Measurements from ENCODE around the gene PTGES3. TPM values are rescaled to one million over a fixed set of nuclear protein-coding genes. Genes with fewer than 3 reads are reported as not detected.
"Not testable (repeated sequence)": the region's sequence is repeated elsewhere in the genome, so short reads cannot be mapped to it uniquely, and the experiment has no call there.

Gene PTGES3
- total and polyA plus RNA-seq, 4 donors, result 65.0 to 94.1 (median 81.3) TPM

DNA sequence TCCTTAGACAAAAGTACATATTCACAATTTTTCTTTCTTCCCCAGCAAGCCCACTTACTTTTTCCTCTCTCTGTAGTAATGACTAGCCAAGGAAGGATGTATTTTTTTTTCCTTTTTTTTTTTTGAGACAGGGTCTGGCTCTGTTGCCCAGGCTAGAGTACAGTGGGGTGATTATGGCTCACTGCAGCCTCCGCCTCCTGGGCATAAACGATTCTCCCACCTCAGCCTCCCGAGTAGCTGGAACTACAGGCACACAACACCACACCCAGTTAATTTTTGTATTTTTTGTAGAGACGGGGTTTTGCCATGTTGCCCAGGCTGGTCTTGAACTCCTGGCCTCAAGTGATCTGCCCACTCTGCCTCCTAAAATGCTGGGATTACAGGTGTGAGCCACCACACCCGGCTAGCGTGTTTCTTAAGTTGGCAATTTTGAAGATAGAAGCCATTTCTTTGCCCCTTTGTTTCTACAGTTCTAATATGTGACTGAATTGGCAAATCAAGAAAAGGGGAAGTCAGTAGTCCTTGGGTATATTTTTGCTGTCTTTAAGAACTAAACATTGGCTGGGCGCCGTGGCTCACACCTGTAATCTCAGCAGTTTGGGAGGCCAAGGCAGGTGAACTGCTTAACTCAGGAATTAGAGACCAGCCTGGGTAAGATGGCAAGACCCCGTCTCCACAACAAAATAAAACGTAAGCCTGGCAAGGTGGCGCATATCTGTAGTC, 40.2 kb upstream of the PTGES3 start:
- no peaks in the 10 kb centered on the region for H3K9me3 ChIP-seq (ENCODE audit: control insufficient read depth in 4 of 4, low read length in 3 of 4)
- H3K4me3 ChIP-seq (ENCODE audit: low read depth in 1 of 3, low read length in 3 of 3), result no peak overlapping the region
- H3K27ac ChIP-seq (ENCODE audit: low read depth in 1 of 2, low read length in 2 of 2), result no peak overlapping the region
- no peak overlapping the region for H3K9ac ChIP-seq (ENCODE audit: low read depth in 1 of 2, low read length in 2 of 2)
- TF ChIP-seq HNF4G (IDR thresholded peaks at IDR 0.05) (no peak), FOXA1 (IDR thresholded peaks at IDR 0.05) (no peak), RXRA (IDR thresholded peaks at IDR 0.05) (no peak)
- TF ChIP-seq, protein P1, sequence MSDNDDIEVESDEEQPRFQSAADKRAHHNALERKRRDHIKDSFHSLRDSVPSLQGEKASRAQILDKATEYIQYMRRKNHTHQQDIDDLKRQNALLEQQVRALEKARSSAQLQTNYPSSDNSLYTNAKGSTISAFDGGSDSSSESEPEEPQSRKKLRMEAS (IDR thresholded peaks at IDR 0.05), result no peak
- no peaks in the 10 kb centered on the region for H3K27me3 ChIP-seq (ENCODE audit: control insufficient read depth in 4 of 4, insufficient read depth in 4 of 4, low read length in 3 of 4)
- peaks cover 0 to 5% (median 2%) of the 10 kb centered on the region in 4 donors for H3K36me3 ChIP-seq (ENCODE audit: control insufficient read depth in 4 of 4, insufficient read depth in 3 of 4, low read depth in 1 of 4, low read length in 3 of 4)
- no peak for DNase-seq (ENCODE audit: low spot score)
- WGBS, result 97% methylated on average over 11 of the region's 11 CpGs
- peaks cover 0 to 11% (median 8%) of the 10 kb centered on the region in 4 donors for H3K4me1 ChIP-seq (ENCODE audit: control insufficient read depth in 4 of 4, insufficient read depth in 4 of 4, low read length in 3 of 4)

DNA sequence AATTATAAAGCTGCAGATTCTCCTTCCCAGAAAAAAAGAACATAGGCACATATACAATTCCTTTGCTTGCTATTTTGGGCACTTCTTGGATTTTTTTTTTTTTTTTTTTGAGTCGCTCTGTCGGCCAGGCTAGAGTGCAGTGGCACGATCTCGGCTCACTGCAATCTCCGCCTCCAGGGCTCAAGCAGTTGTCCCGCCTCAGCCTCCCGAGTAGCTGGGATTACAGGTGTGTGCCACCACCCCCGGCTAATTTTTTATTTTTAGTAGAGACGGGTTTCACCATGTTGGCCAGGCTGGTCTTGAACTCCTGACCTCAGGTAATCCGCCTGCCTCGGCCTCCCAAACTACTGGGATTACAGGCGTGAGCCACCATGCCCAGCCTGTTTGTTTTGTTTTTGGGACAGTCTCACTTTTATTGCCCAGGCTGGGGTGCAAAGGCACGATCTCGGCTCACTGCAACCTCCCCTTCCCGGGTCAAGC, 38.2 kb upstream of the PTGES3 start:
- peaks cover 8 to 29% (median 25%) of the 10 kb centered on the region in 4 donors for H3K4me1 ChIP-seq (ENCODE audit: control insufficient read depth in 4 of 4, insufficient read depth in 4 of 4, low read length in 3 of 4)
- WGBS, result 90% methylated on average over 15 of the region's 15 CpGs
- H3K36me3 ChIP-seq (ENCODE audit: control insufficient read depth in 4 of 4, insufficient read depth in 3 of 4, low read depth in 1 of 4, low read length in 3 of 4); H3K4me3 ChIP-seq (ENCODE audit: low read depth in 1 of 3, low read length in 3 of 3); H3K27me3 ChIP-seq (ENCODE audit: control insufficient read depth in 4 of 4, insufficient read depth in 4 of 4, low read length in 3 of 4); DNase-seq (ENCODE audit: low spot score); H3K9me3 ChIP-seq (ENCODE audit: control insufficient read depth in 4 of 4, low read length in 3 of 4): not testable (repeated sequence)
- H3K27ac ChIP-seq (ENCODE audit: low read depth in 1 of 2, low read length in 2 of 2), result peak overlapping the region; percentile 89 to 92
- H3K9ac ChIP-seq (ENCODE audit: low read depth in 1 of 2, low read length in 2 of 2), result peak overlapping the region in 1 of 2 donors; percentile 90

DNA sequence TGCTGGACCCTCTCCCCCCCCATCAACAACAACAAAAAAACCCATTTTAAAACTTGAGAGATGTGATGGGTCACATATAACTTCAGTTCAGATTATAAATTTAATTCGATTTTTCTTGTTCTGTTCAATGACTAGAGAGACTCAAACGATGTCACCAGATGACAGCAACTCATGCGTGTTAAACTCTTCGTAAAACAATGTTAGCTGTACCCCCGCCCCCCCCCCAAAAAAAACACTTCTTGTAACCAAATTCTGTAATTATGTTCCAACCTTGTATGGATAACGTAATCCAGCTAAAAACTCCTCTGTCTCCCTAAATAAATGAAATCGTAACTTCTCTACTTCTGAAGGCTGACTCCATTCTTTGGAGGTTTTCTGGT, 37.6 kb upstream of the PTGES3 start:
- 46% methylated on average over 7 of the region's 7 CpGs for WGBS
- H3K27me3 ChIP-seq (ENCODE audit: control insufficient read depth in 4 of 4, insufficient read depth in 4 of 4, low read length in 3 of 4), result no peaks in the 10 kb centered on the region
- DNase-seq (ENCODE audit: low spot score), result no peak
- H3K27ac ChIP-seq (ENCODE audit: low read depth in 1 of 2, low read length in 2 of 2), result peak overlapping the region; percentile 89 to 92
- TF ChIP-seq TAF1 (conservative IDR thresholded peaks at IDR 0.05) (no peak), RXRA (IDR thresholded peaks at IDR 0.05) (no peak), HNF4A (conservative IDR thresholded peaks at IDR 0.05) (no peak), SP1 (IDR thresholded peaks at IDR 0.05) (no peak), GABPA (IDR thresholded peaks at IDR 0.05 in 1 of 2, conservative IDR thresholded peaks at IDR 0.05 in 1 of 2) (no peak), YY1 (IDR thresholded peaks at IDR 0.05) (no peak)
- TF ChIP-seq, protein P2, sequence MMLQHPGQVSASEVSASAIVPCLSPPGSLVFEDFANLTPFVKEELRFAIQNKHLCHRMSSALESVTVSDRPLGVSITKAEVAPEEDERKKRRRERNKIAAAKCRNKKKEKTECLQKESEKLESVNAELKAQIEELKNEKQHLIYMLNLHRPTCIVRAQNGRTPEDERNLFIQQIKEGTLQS (IDR thresholded peaks at IDR 0.05), result no peak
- H3K9ac ChIP-seq (ENCODE audit: low read depth in 1 of 2, low read length in 2 of 2), result peak overlapping the region; percentile 83 to 90
- peaks cover 9 to 35% (median 29%) of the 10 kb centered on the region in 4 donors for H3K4me1 ChIP-seq (ENCODE audit: control insufficient read depth in 4 of 4, insufficient read depth in 4 of 4, low read length in 3 of 4)
- H3K4me3 ChIP-seq (ENCODE audit: low read depth in 1 of 3, low read length in 3 of 3), result peak overlapping the region; percentile 14 to 37 (median 33)
- H3K9me3 ChIP-seq (ENCODE audit: control insufficient read depth in 4 of 4, low read length in 3 of 4), result no peaks in the 10 kb centered on the region
- peaks cover 0 to 9% (median 5%) of the 10 kb centered on the region in 4 donors for H3K36me3 ChIP-seq (ENCODE audit: control insufficient read depth in 4 of 4, insufficient read depth in 3 of 4, low read depth in 1 of 4, low read length in 3 of 4)

DNA sequence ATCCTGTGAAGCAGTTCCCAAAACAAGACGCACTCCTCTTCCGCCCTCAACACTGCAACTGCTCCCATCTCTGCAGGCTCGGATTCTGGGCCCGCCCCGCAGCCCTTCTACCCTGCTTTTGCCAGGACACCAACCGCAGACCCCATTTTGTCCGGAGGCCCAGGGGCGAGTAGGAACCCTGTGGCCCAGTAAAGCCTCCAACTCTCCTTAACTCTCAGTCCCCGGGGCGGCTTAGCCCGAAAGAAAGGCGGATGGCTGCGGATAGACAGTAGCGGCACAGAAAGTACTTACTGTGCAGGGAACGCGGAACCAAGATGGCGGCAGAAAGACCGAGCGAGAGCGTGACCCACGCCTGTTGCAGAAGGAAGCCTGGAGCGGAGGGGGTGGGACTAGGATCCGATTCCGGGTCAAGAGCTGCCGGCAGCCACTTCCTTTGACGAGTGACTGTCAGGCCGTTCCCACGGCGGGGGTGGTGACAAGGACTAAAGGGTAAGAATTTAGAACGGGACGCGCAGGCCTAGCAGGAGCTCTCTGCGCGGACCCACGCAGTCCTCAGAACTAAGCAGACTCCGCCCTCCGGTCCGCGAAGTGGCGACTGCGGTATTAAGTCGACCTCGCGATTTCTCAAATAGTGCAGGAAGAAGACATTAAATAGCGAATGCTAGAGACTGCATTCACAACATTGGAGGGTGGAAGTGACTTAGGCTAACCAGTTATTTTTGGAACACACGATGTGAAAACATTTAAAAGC, 37.1 kb upstream of the PTGES3 start, which contains the start of gene NACA:
NACA (minus strand) TSS at position 328 of the 751 bp plus-strand sequence. CDS start 778 bp downstream, outside the sequence.
- no peaks in the 10 kb centered on the region for H3K27me3 ChIP-seq (ENCODE audit: control insufficient read depth in 4 of 4, insufficient read depth in 4 of 4, low read length in 3 of 4)
- peaks cover 0 to 10% (median 5%) of the 10 kb centered on the region in 4 donors for H3K36me3 ChIP-seq (ENCODE audit: control insufficient read depth in 4 of 4, insufficient read depth in 3 of 4, low read depth in 1 of 4, low read length in 3 of 4)
- peak within 1 kb of the TSS; percentile 89 to 92 for H3K27ac ChIP-seq (ENCODE audit: low read depth in 1 of 2, low read length in 2 of 2)
- DNase-seq (ENCODE audit: low spot score), result peak; percentile 95
- peak within 1 kb of the TSS; percentile 68 to 93 (median 84) for H3K4me3 ChIP-seq (ENCODE audit: low read depth in 1 of 3, low read length in 3 of 3)
- under 1% methylated on average over 46 of the region's 46 CpGs for WGBS
- peaks cover 9 to 37% (median 30%) of the 10 kb centered on the region in 4 donors for H3K4me1 ChIP-seq (ENCODE audit: control insufficient read depth in 4 of 4, insufficient read depth in 4 of 4, low read length in 3 of 4)
- peak within 1 kb of the TSS; percentile 96 to 98 for H3K9ac ChIP-seq (ENCODE audit: low read depth in 1 of 2, low read length in 2 of 2)
- H3K9me3 ChIP-seq (ENCODE audit: control insufficient read depth in 4 of 4, low read length in 3 of 4), result no peaks in the 10 kb centered on the region
- TF ChIP-seq JUND (IDR thresholded peaks at IDR 0.05), result peak in 1 of 2 donors; percentile 34
- TF ChIP-seq FOXA1 (IDR thresholded peaks at IDR 0.05), result no peak
- TF ChIP-seq, protein P3, sequence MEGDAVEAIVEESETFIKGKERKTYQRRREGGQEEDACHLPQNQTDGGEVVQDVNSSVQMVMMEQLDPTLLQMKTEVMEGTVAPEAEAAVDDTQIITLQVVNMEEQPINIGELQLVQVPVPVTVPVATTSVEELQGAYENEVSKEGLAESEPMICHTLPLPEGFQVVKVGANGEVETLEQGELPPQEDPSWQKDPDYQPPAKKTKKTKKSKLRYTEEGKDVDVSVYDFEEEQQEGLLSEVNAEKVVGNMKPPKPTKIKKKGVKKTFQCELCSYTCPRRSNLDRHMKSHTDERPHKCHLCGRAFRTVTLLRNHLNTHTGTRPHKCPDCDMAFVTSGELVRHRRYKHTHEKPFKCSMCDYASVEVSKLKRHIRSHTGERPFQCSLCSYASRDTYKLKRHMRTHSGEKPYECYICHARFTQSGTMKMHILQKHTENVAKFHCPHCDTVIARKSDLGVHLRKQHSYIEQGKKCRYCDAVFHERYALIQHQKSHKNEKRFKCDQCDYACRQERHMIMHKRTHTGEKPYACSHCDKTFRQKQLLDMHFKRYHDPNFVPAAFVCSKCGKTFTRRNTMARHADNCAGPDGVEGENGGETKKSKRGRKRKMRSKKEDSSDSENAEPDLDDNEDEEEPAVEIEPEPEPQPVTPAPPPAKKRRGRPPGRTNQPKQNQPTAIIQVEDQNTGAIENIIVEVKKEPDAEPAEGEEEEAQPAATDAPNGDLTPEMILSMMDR (IDR thresholded peaks at IDR 0.05; ENCODE audit: low read depth, low read length, missing input control), result no peak
- peak; percentile 85 to 96 for TF ChIP-seq GABPA (IDR thresholded peaks at IDR 0.05 in 1 of 2, conservative IDR thresholded peaks at IDR 0.05 in 1 of 2)
- TF ChIP-seq SP1 (IDR thresholded peaks at IDR 0.05), result peak; percentile 91
- peak; percentile 63 to 75 for TF ChIP-seq RXRA (IDR thresholded peaks at IDR 0.05)
- TF ChIP-seq YY1 (IDR thresholded peaks at IDR 0.05), result peak; percentile 100
- peak; percentile 88 to 94 for TF ChIP-seq EGR1 (IDR thresholded peaks at IDR 0.05; ENCODE audit: low read depth in 2 of 2)
- TF ChIP-seq, protein P2 (IDR thresholded peaks at IDR 0.05), result peak; percentile 26
- TF ChIP-seq, protein P1 (IDR thresholded peaks at IDR 0.05), result peak; percentile 91
- peak; percentile 91 for TF ChIP-seq TAF1 (conservative IDR thresholded peaks at IDR 0.05)
- TF ChIP-seq, protein P4, sequence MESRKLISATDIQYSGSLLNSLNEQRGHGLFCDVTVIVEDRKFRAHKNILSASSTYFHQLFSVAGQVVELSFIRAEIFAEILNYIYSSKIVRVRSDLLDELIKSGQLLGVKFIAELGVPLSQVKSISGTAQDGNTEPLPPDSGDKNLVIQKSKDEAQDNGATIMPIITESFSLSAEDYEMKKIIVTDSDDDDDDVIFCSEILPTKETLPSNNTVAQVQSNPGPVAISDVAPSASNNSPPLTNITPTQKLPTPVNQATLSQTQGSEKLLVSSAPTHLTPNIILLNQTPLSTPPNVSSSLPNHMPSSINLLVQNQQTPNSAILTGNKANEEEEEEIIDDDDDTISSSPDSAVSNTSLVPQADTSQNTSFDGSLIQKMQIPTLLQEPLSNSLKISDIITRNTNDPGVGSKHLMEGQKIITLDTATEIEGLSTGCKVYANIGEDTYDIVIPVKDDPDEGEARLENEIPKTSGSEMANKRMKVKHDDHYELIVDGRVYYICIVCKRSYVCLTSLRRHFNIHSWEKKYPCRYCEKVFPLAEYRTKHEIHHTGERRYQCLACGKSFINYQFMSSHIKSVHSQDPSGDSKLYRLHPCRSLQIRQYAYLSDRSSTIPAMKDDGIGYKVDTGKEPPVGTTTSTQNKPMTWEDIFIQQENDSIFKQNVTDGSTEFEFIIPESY (IDR thresholded peaks at IDR 0.05), result peak; percentile 94
- peak; percentile 62 to 87 for TF ChIP-seq HNF4A (conservative IDR thresholded peaks at IDR 0.05)
- TF ChIP-seq HNF4G (IDR thresholded peaks at IDR 0.05), result peak; percentile 52

Data from liver (tissue), 9 donors.